Measurements from ENCODE around the gene MSANTD1.

GRCh38 chr4:3226944-3227343 lies 22.0 kb upstream of the MSANTD1 start:
- no peak for TF ChIP-seq CTCF (IDR thresholded peaks at IDR 0.05; ENCODE audit: low read depth, low read length, poor library complexity, severe bottlenecking)
- no peak for TF ChIP-seq EZH2phosphoT487 (IDR thresholded peaks at IDR 0.05; ENCODE audit: borderline replicate concordance, low read length)
